HAP-1 (cell line): ENCODE results near the gene EFNA3.

ENCODE experiments used
- DNase-seq, 2 experiments: peaks; one replicate each; pipeline ENCODE4 v3.0.0-alpha.2; 2016 to 2020; ENCODE audit warnings: low spot score in 2 of 2
- H3K27me3 ChIP-seq: fragments of 250-450 bp; sonication (Bioruptor Pico); 2 replicates; pipeline ENCODE4 v1.5.1; 2020; ENCODE audit warnings: low read depth, mild to moderate bottlenecking, moderate library complexity
- H3K36me3 ChIP-seq: fragments of 250-450 bp; sonication (Bioruptor Pico); replicated peaks from 2 replicates; pipeline ENCODE4 v1.5.1; 2020; ENCODE audit warnings: mild to moderate bottlenecking
- H3K4me1 ChIP-seq: fragments of 250-450 bp; sonication (Bioruptor Pico); 2 replicates; pipeline ENCODE4 v1.5.1; 2020; ENCODE audit warnings: mild to moderate bottlenecking
- H3K4me3 ChIP-seq: fragments of 250-450 bp; sonication (Bioruptor Pico); 2 replicates; pipeline ENCODE4 v1.5.1; 2020; ENCODE audit warnings: mild to moderate bottlenecking, moderate library complexity
- H3K9me3 ChIP-seq: fragments of 250-450 bp; sonication (Bioruptor Pico); 2 replicates; pipeline ENCODE4 v1.5.1; 2020; ENCODE audit warnings: mild to moderate bottlenecking, moderate library complexity
- in situ Hi-C: fragments of 300-500 bp; cut with MboI; formaldehyde crosslinking; loops from 3 replicates; pipeline ENCODE4 v1.14.3; 2020; ENCODE audit warnings: low sequenced_read_pairs, inconsistent platforms, mixed read lengths

The EFNA3 gene

DNA sequence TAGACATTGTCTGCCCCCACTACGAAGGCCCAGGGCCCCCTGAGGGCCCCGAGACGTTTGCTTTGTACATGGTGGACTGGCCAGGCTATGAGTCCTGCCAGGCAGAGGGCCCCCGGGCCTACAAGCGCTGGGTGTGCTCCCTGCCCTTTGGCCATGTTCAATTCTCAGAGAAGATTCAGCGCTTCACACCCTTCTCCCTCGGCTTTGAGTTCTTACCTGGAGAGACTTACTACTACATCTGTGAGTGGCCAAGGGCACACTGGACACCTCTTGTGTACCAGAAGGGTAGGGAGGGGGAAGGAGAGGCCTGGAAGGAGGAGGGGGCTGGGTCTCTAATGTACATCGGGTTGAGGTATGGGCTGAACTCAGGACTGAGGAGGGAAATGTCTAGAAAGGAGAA lies 11.9 kb upstream of the EFNA3 start:
- H3K4me1 ChIP-seq: peaks cover 21% of the 10 kb centered on the region
- H3K36me3 ChIP-seq: no peaks in the 10 kb centered on the region; the same call in none of the 2 replicates
- no peak overlapping the region for H3K4me3 ChIP-seq
- in situ Hi-C loops: no loop called here
- DNase-seq: no peak
- no peaks in the 10 kb centered on the region for H3K27me3 ChIP-seq
- H3K9me3 ChIP-seq: no peaks in the 10 kb centered on the region

DNA sequence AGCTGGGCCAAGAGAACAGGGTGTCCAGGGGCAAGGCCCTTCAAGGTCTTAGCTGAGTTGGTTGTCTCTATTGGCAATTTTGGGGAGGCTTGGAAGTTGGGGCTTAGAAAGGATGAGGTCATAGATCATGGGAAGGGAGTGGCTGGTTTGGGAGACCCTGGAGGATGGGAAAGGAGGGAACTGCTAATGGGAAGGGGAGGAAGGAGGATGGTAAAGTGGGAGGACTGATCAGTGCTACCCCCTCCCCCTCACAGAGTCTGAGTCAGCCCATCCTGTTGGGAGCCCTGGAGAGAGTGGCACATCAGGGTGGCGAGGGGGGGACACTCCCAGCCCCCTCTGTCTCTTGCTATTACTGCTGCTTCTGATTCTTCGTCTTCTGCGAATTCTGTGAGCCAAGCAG lies 10.0 kb upstream of the EFNA3 start:
- no peaks in the 10 kb centered on the region for H3K27me3 ChIP-seq
- H3K4me3 ChIP-seq: no peak overlapping the region
- H3K36me3 ChIP-seq: no peaks in the 10 kb centered on the region; the same call in none of the 2 replicates
- H3K9me3 ChIP-seq: no peaks in the 10 kb centered on the region
- peaks cover 35% of the 10 kb centered on the region for H3K4me1 ChIP-seq
- in situ Hi-C loops: no loop called here
- DNase-seq: no peak

DNA sequence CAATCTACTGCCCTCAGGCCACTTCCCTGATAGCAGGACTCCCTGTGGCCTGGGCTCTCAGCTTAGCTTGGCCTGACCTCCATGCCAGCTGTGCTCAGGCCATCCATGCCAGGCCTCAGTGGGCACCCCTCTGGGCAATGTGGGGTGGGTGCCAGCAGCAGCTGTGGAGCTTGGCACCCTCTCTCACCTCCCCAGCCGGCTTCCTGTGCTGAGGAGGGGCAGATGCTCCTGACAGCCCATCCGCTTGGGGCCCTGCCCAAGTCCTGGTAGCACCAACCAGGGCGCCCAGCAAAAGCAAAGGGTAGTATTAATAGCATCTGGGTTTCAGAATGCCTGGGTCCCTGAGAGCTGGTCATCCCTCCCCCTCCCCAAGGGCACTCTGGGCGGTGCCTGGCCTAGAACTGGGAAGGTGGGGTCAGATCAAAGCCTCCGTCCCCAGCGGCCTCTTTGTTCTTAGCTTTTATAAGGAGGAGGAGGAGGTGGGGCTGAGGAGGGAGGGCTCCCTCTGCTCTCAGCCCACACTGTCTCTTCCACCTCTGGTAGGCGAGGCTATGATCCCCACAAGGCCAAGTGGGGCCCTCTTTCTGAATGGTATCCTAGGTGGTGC lies 9.0 kb upstream of the EFNA3 start:
- in situ Hi-C loops: no loop called here
- Histone ChIP-seq H3K27me3 (no peaks in the 10 kb centered on the region), H3K4me3 (no peak overlapping the region), H3K9me3 (no peaks in the 10 kb centered on the region), H3K4me1 (peaks cover 36% of the 10 kb centered on the region), H3K36me3 (no peaks in the 10 kb centered on the region; the same call in none of the 2 replicates)
- DNase-seq: peak in 1 of 2 experiments; percentile 44

GRCh38 chr1:155070158-155070621 lies 8.4 kb upstream of the EFNA3 start:
- no peaks in the 10 kb centered on the region; the same call in none of the 2 replicates for H3K36me3 ChIP-seq
- DNase-seq: no peak
- H3K4me3 ChIP-seq: no peak overlapping the region
- in situ Hi-C loops: no loop called here
- H3K4me1 ChIP-seq: peaks cover 32% of the 10 kb centered on the region
- H3K9me3 ChIP-seq: no peaks in the 10 kb centered on the region
- no peaks in the 10 kb centered on the region for H3K27me3 ChIP-seq

GRCh38 chr1:155070721-155071569 lies 7.7 kb upstream of the EFNA3 start:
- Histone ChIP-seq H3K36me3 (no peaks in the 10 kb centered on the region; the same call in none of the 2 replicates), H3K9me3 (no peaks in the 10 kb centered on the region), H3K4me3 (peak overlapping the region; percentile 14), H3K27me3 (no peaks in the 10 kb centered on the region), H3K4me1 (peaks cover 32% of the 10 kb centered on the region)
- DNase-seq: peak; percentile 84 to 93
- in situ Hi-C loops: no loop called here

DNA sequence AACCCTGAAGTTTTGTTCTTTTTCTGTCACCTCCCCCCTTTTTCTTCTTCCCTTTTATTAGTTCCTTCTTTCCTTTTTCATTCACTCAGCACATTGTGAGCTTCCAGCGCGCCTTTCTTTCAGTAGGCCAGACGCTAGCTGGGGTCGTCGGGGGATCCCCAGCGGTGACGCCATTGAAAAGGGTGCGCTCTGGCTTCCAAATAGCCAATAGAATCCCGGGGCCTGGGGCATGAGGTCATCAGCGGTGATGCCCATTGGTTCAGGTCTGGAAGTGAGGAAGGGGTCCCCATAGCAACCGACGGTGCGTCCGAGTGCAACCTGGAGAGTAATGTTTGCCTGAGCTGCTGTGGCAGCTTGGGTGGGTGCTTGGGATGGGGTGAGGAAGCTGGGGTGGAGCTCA lies 6.9 kb upstream of the EFNA3 start:
- peak in 1 of 2 experiments; percentile 30 for DNase-seq
- Histone ChIP-seq H3K4me1 (peaks cover 38% of the 10 kb centered on the region), H3K4me3 (no peak overlapping the region), H3K27me3 (no peaks in the 10 kb centered on the region), H3K36me3 (no peaks in the 10 kb centered on the region; the same call in none of the 2 replicates), H3K9me3 (no peaks in the 10 kb centered on the region)
- in situ Hi-C loops: no loop called here

- Histone ChIP-seq H3K4me1 (peaks cover 39% of the 10 kb centered on the region), H3K4me3 (no peak overlapping the region), H3K9me3 (no peaks in the 10 kb centered on the region), H3K27me3 (no peaks in the 10 kb centered on the region), H3K36me3 (no peaks in the 10 kb centered on the region; the same call in none of the 2 replicates)
- peak in 1 of 2 experiments; percentile 70 for DNase-seq
- in situ Hi-C loops: no loop called here
Observed at GRCh38 chr1:155072531-155073289, 5.9 kb upstream of the EFNA3 start.

DNA sequence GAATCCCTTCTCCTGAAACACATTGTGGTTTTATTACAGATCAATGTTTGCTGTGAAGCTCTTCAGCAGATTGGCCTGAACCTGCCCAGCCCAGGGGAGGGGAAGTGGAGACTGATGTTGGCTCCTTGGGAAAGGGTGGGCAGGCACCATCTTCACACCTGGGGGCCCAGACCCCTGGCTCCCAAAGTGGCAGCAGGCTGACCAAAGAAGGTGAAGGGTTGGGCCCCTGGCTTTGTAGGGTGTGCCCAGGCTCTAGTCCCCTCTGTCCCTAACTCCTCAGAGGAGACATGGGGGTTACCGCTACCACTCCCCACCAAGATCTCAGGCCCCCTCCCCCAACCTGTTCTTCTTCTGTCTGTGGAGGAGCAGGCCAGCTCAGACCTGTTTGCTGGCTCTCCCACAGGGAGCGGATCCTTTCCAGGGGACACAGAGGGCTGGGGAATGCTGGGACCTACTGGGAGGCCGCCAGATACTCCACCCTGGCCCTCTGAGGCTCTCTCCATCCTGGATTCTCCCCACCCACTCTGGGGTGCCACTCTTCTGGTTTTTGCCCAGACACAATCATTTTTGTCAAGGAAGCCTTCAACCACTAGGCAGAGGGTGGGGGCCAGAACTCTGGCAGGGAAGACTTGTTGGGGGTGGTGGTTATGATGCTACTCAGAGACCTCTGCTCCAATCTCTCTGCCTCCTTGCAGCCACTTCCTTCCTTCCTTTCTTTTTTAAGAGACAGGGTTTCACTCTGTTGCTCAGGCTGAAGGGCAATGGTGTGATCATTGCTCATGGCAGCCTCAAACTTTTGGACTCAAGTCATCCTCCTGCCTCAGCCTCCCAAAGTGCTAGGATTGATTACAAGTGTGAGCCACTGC lies 5.0 kb upstream of the EFNA3 start:
- H3K4me1 ChIP-seq: peaks cover 43% of the 10 kb centered on the region
- DNase-seq: no peak

GRCh38 chr1:155075535-155075934 lies 3.1 kb upstream of the EFNA3 start:
- no peaks in the 10 kb centered on the region for H3K27me3 ChIP-seq
- no peaks in the 10 kb centered on the region for H3K9me3 ChIP-seq
- DNase-seq: no peak
- H3K4me3 ChIP-seq: no peak overlapping the region
- H3K36me3 ChIP-seq: no peaks in the 10 kb centered on the region
- peaks cover 40% of the 10 kb centered on the region for H3K4me1 ChIP-seq
- in situ Hi-C loops: no loop called here

More for the DNA sequence above, 5.0 kb upstream of the EFNA3 start:
- Histone ChIP-seq H3K27me3 (no peaks in the 10 kb centered on the region), H3K36me3 (no peaks in the 10 kb centered on the region; the same call in none of the 2 replicates), H3K9me3 (no peaks in the 10 kb centered on the region), H3K4me3 (no peak overlapping the region)
- in situ Hi-C loops: no loop called here

- no peak overlapping the region for H3K4me3 ChIP-seq
- H3K36me3 ChIP-seq: no peaks in the 10 kb centered on the region
- H3K27me3 ChIP-seq: no peaks in the 10 kb centered on the region
- H3K4me1 ChIP-seq: peaks cover 37% of the 10 kb centered on the region
- in situ Hi-C loops: no loop called here
- peak in 1 of 2 experiments; percentile 29 for DNase-seq
- H3K9me3 ChIP-seq: no peaks in the 10 kb centered on the region
Observed at GRCh38 chr1:155076371-155076770, 2.3 kb upstream of the EFNA3 start.

DNA sequence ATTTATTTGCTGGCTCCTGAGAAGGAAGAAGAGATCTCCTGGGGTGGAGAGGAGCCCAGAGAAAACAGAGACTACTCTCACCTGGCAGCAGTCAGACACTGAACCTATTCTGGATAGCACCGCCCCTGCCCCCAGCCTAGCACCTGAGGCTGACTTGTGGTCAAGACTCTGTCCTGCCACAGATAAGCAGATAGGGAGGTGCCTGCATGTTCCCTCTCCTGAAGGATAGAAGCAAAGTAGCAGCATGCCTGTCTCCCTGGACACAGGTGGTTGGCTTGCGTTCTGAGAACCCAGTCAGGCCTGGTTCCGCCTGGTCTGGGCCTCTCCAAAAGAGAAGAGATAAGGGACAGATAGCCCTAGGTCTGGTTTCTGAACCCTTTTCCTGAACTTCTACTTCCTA lies 1.3 kb upstream of the EFNA3 start:
- in situ Hi-C loops: no loop called here

DNA sequence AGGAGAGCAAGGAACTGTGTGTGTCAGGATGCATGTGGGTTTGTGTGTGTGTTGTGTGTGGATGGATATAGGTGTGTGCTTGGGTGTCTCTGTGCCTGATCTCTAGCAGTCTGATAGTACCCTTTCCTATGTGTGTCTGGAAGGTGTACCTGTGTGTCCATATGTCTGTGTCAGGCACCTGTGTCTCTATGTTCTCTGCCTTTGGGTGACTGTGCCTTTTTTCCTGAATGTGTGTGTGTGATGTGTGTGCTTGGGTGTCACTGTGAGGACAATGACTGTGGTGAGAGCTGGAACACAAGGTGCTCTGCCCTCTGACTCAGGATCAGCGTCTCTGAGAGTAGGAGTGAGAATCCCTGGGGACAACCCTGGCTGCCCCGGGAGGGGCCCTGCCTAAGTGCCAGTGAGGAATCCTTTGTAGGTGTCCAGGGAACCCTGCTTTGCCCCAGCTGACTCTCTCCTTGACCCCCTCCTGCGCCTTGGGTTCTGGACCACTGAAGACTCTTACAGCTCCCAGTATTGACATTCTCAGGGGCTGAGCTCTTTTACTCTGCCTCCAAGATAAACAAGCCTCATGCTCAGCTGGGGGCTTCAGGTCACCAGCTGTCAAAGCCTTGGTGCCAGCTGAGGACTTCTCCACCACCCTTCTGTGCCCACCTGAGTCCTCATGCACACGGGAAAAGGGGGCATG lies 735 bp upstream of the EFNA3 start:
- DNase-seq: no peak
- H3K36me3 ChIP-seq: no peaks in the 10 kb centered on the region
- no peaks in the 10 kb centered on the region for H3K27me3 ChIP-seq
- in situ Hi-C loops: no loop called here
- H3K9me3 ChIP-seq: no peaks in the 10 kb centered on the region
- H3K4me1 ChIP-seq: peaks cover 23% of the 10 kb centered on the region
- H3K4me3 ChIP-seq: peak overlapping the region; percentile 67

More for the DNA sequence above, 1.3 kb upstream of the EFNA3 start:
- no peaks in the 10 kb centered on the region for H3K9me3 ChIP-seq
- H3K36me3 ChIP-seq: no peaks in the 10 kb centered on the region
- peaks cover 29% of the 10 kb centered on the region for H3K4me1 ChIP-seq
- no peak overlapping the region for H3K4me3 ChIP-seq
- DNase-seq: no peak
- H3K27me3 ChIP-seq: no peaks in the 10 kb centered on the region

DNA sequence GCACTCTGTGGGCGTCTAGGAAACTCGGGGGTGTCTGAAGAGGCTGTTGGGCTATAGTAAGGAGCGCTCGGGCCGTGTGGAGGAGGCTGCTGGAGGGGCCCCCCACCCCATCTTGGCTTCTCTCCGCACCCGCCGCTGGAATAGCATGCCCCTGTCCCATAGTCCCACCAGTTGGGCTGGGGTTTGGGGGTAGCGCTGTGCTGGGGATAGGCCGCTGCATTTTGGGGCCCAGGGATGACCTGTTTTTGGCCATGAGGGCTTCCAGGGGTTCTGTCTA lies 511 bp downstream of the EFNA3 start:
- no peak for DNase-seq
- Histone ChIP-seq H3K9me3 (no peaks in the 10 kb centered on the region), H3K36me3 (no peaks in the 10 kb centered on the region), H3K4me1 (peaks cover 15% of the 10 kb centered on the region), H3K4me3 (peak overlapping the region; percentile 67), H3K27me3 (no peaks in the 10 kb centered on the region)
- in situ Hi-C loops: no loop called here
